Neural cell (in vitro differentiated cells): ENCODE results near the gene MS4A13. TPM values are rescaled to one million over a fixed set of nuclear protein-coding genes. Genes with fewer than 3 reads are reported as not detected.

Source experiments
- H2AFZ ChIP-seq: fragments of 200-600, 300-800 bp; sonication (generic), shearing (Covaris generic); 2 replicates; pipeline ENCODE4 v1.6.0; 2014; ENCODE audit warnings: low read depth, mild to moderate bottlenecking, antibody characterized with exemption, low read length, moderate library complexity
- H3F3A ChIP-seq: fragments of 200-600 bp; shearing (Covaris generic); 2 replicates; pipeline ENCODE4 v1.6.1; 2016; ENCODE audit warnings: mild to moderate bottlenecking, moderate library complexity, mixed read lengths, antibody characterized with exemption, low read length; ENCODE audit not compliant: insufficient read depth, poor library complexity, severe bottlenecking
- H3K27ac ChIP-seq: fragments of 200-600, 300-800 bp; sonication (generic), shearing (Covaris generic); 2 replicates; pipeline ENCODE4 v1.5.1; 2014; ENCODE audit warnings: mild to moderate bottlenecking, low read length, moderate library complexity
- H3K27me3 ChIP-seq: fragments of 300-800, 200-600 bp; sonication (generic), shearing (Covaris generic); 2 replicates; pipeline ENCODE4 v1.6.0; 2014; ENCODE audit warnings: mild to moderate bottlenecking, low read depth, low read length, moderate library complexity; ENCODE audit not compliant: insufficient read depth
- H3K36me3 ChIP-seq: fragments of 300-800, 200-600 bp; sonication (generic), shearing (Covaris generic); 2 replicates; pipeline ENCODE4 v1.5.1; 2014; ENCODE audit warnings: mild to moderate bottlenecking, antibody characterized with exemption, low read length, moderate library complexity; ENCODE audit not compliant: insufficient read depth
- H3K4me2 ChIP-seq: fragments of 300-800, 200-600 bp; sonication (generic), shearing (Covaris generic); 2 replicates; pipeline ENCODE4 v1.6.0; 2014; ENCODE audit warnings: mild to moderate bottlenecking, low read length
- H3K4me3 ChIP-seq: fragments of 300-800, 200-600 bp; sonication (generic), shearing (Covaris generic); 2 replicates; pipeline ENCODE4 v1.5.1; 2014; ENCODE audit warnings: mild to moderate bottlenecking, low read length, moderate library complexity
- H3K79me2 ChIP-seq: fragments of 200-600 bp; shearing (Covaris generic); replicated peaks from 2 replicates; pipeline ENCODE4 v1.6.0; 2014; ENCODE audit warnings: mild to moderate bottlenecking, low read length, moderate library complexity; ENCODE audit not compliant: insufficient read depth
- H3K9ac ChIP-seq: fragments of 300-800, 200-600 bp; sonication (generic), shearing (Covaris generic); 2 replicates; pipeline ENCODE4 v1.6.1; 2016; ENCODE audit warnings: mild to moderate bottlenecking, low read length, mixed read lengths
- H3K9me2 ChIP-seq: fragments of 200-600 bp; shearing (Covaris generic); 2 replicates; pipeline ENCODE4 v1.6.1; 2016; ENCODE audit warnings: mild to moderate bottlenecking, low read length, mixed read lengths; ENCODE audit not compliant: insufficient read depth
- H3K9me3 ChIP-seq: fragments of 200-600, 300-800 bp; sonication (generic), shearing (Covaris generic); 2 replicates; pipeline ENCODE4 v1.6.1; 2016; ENCODE audit warnings: mild to moderate bottlenecking, mixed run types, low read length, moderate library complexity, mixed read lengths
- H4K20me1 ChIP-seq: fragments of 200-600 bp; shearing (Covaris generic); 2 replicates; pipeline ENCODE4 v1.6.1; 2016; ENCODE audit warnings: mild to moderate bottlenecking, mixed run types; ENCODE audit not compliant: insufficient read depth
- CTCF ChIP-seq: fragments of 450-650 bp; IDR thresholded peaks from 2 replicates; pipeline ENCODE4 v1.5.1; 2014; ENCODE audit warnings: antibody characterized with exemption, mild to moderate bottlenecking, moderate library complexity; ENCODE audit not compliant: poor library complexity, severe bottlenecking
- EP300 ChIP-seq: fragments of 450-650 bp; conservative IDR thresholded peaks from 2 replicates; pipeline ENCODE4 v1.6.1; 2014; ENCODE audit warnings: antibody characterized with exemption, mild to moderate bottlenecking, moderate library complexity; ENCODE audit not compliant: poor library complexity, severe bottlenecking
- EZH2 ChIP-seq: fragments of 200-600, 300-800 bp; shearing (Covaris generic), sonication (generic); IDR thresholded peaks from 2 replicates; pipeline ENCODE4 v1.6.1; 2014; ENCODE audit warnings: antibody characterized with exemption, low read length, borderline replicate concordance, mild to moderate bottlenecking; ENCODE audit not compliant: insufficient read depth, poor library complexity, severe bottlenecking
- MXI1 ChIP-seq: fragments of 450-650 bp; conservative IDR thresholded peaks from 2 replicates; pipeline ENCODE4 v1.6.1; 2014; ENCODE audit warnings: antibody characterized with exemption, mild to moderate bottlenecking; ENCODE audit not compliant: poor library complexity, severe bottlenecking
- POLR2AphosphoS5 ChIP-seq: IDR thresholded peaks from 2 replicates; pipeline ENCODE4 v1.6.1; 2012
- RAD21 ChIP-seq: fragments of 450-650 bp; conservative IDR thresholded peaks from 2 replicates; pipeline ENCODE4 v1.6.1; 2014; ENCODE audit warnings: antibody characterized with exemption, mild to moderate bottlenecking, moderate library complexity
- REST ChIP-seq: IDR thresholded peaks from 2 replicates; pipeline ENCODE4 v1.6.1; 2012; ENCODE audit warnings: borderline replicate concordance
- SMC3 ChIP-seq: fragments of 450-650 bp; conservative IDR thresholded peaks from 2 replicates; pipeline ENCODE4 v1.6.1; 2014; ENCODE audit warnings: antibody characterized with exemption, mild to moderate bottlenecking, moderate library complexity; ENCODE audit not compliant: poor library complexity
- TAF1 ChIP-seq: IDR thresholded peaks from 2 replicates; pipeline ENCODE4 v1.6.1; 2012; ENCODE audit warnings: low read depth
- polyA plus RNA-seq: library from polyadenylated mRNA; depleted of rRNA; stranded (reverse); fragments of >200 nt; gene quantifications from 2 replicates; pipeline ENCODE4 v1.2.3, GENCODE V29; 2014

The MS4A13 gene
- polyA plus RNA-seq, 1 donor from 2014 or later = not detected

GRCh38 chr11:60492488-60493009, 22.6 kb upstream of the MS4A13 start, which contains the start of gene MS4A12:
Gene MS4A12 (plus strand): TSS chr11:60492778. CDS start chr11:60497319, 4,541 bp downstream.
- no peak within 1 kb of the TSS for H3K4me2 ChIP-seq
- no peak within 1 kb of the TSS for H3K27ac ChIP-seq
- H3K9me2 ChIP-seq = no peaks in the 10 kb centered on the region
- no peaks in the 10 kb centered on the region for H3F3A ChIP-seq
- no peaks in the 10 kb centered on the region for H4K20me1 ChIP-seq
- H2AFZ ChIP-seq = no peak within 1 kb of the TSS
- no peaks in the 10 kb centered on the region for H3K27me3 ChIP-seq
- TF ChIP-seq POLR2AphosphoS5 = no peak
- no peak for TF ChIP-seq MXI1
- TF ChIP-seq EZH2 = no peak
- no peak for TF ChIP-seq SMC3
- no peak for TF ChIP-seq EP300
- TF ChIP-seq CTCF = no peak
- TF ChIP-seq RAD21 = no peak
- TF ChIP-seq REST = no peak
- TF ChIP-seq TAF1 = no peak
- H3K9ac ChIP-seq = no peak within 1 kb of the TSS
- no peak within 1 kb of the TSS for H3K4me3 ChIP-seq
- H3K36me3 ChIP-seq = no peaks in the 10 kb centered on the region
- H3K9me3 ChIP-seq = no peaks in the 10 kb centered on the region
- no peaks in the 10 kb centered on the region for H3K79me2 ChIP-seq

GRCh38 chr11:60493454-60493853, 21.7 kb upstream of the MS4A13 start:
- H3K9ac ChIP-seq = no peak overlapping the region
- H3K4me3 ChIP-seq = no peak overlapping the region
- H3K27ac ChIP-seq = no peak overlapping the region
- H4K20me1 ChIP-seq = no peaks in the 10 kb centered on the region
- no peak for TF ChIP-seq REST
- TF ChIP-seq TAF1 = no peak
- TF ChIP-seq MXI1 = no peak
- no peak for TF ChIP-seq SMC3
- TF ChIP-seq POLR2AphosphoS5 = no peak
- no peak for TF ChIP-seq RAD21
- no peak for TF ChIP-seq EP300
- TF ChIP-seq EZH2 = no peak
- TF ChIP-seq CTCF = no peak
- H3K4me2 ChIP-seq = no peak overlapping the region
- no peaks in the 10 kb centered on the region for H3K79me2 ChIP-seq
- no peaks in the 10 kb centered on the region for H3K9me2 ChIP-seq
- no peaks in the 10 kb centered on the region for H3K9me3 ChIP-seq
- H3K27me3 ChIP-seq = no peaks in the 10 kb centered on the region
- no peaks in the 10 kb centered on the region for H3F3A ChIP-seq
- no peaks in the 10 kb centered on the region for H3K36me3 ChIP-seq
- H2AFZ ChIP-seq = no peak overlapping the region
